GM23248 (cell line): ENCODE measurements around the gene PPM1H. TPM values are rescaled to one million over a fixed set of nuclear protein-coding genes. Genes with fewer than 3 reads are reported as not detected.

Experiments
- DNase-seq: peaks from one replicate; pipeline ENCODE4 v3.0.0-alpha.2; 2015
- H2AFZ ChIP-seq: fragments of 200-600 bp; sonication (generic); 2 replicates; pipeline ENCODE4 v1.6.1; 2016; ENCODE audit warnings: antibody characterized with exemption
- H3F3A ChIP-seq: fragments of 200-600 bp; sonication (generic); 2 replicates; pipeline ENCODE4 v1.6.1; 2016; ENCODE audit warnings: mild to moderate bottlenecking, antibody characterized with exemption, mixed run types; ENCODE audit not compliant: insufficient read depth
- H3K27ac ChIP-seq: fragments of 200-600 bp; sonication (generic); 2 replicates; pipeline ENCODE4 v1.5.1; 2016; ENCODE audit warnings: mild to moderate bottlenecking
- H3K27me3 ChIP-seq: fragments of 200-600 bp; sonication (generic); replicated peaks from 2 replicates; pipeline ENCODE4 v1.6.1; 2016; ENCODE audit warnings: mild to moderate bottlenecking; ENCODE audit not compliant: insufficient read depth
- H3K36me3 ChIP-seq: fragments of 200-600 bp; sonication (generic); 2 replicates; pipeline ENCODE4 v1.6.1; 2016; ENCODE audit warnings: low read depth, mild to moderate bottlenecking
- H3K4me1 ChIP-seq: fragments of 200-600 bp; sonication (generic); 2 replicates; pipeline ENCODE4 v1.6.1; 2016; ENCODE audit warnings: mild to moderate bottlenecking; ENCODE audit not compliant: insufficient read depth
- H3K4me2 ChIP-seq: fragments of 200-600 bp; sonication (generic); one replicate; pipeline ENCODE4 v1.6.1; 2016; ENCODE audit warnings: mild to moderate bottlenecking; ENCODE audit not compliant: unreplicated experiment
- H3K4me3 ChIP-seq: fragments of 200-600 bp; sonication (generic); 2 replicates; pipeline ENCODE4 v1.5.1; 2016; ENCODE audit warnings: mild to moderate bottlenecking
- H3K79me2 ChIP-seq: fragments of 200-600 bp; sonication (generic); 2 replicates; pipeline ENCODE4 v1.6.1; 2016; ENCODE audit warnings: mild to moderate bottlenecking; ENCODE audit not compliant: insufficient read depth
- H3K9ac ChIP-seq: fragments of 200-600 bp; sonication (generic); 2 replicates; pipeline ENCODE4 v1.6.1; 2016; ENCODE audit warnings: mild to moderate bottlenecking
- H3K9me2 ChIP-seq: fragments of 200-600 bp; sonication (generic); 2 replicates; pipeline ENCODE4 v1.6.1; 2016; ENCODE audit warnings: mixed run types, mild to moderate bottlenecking, moderate library complexity; ENCODE audit not compliant: insufficient read depth
- H3K9me3 ChIP-seq: fragments of 200-600 bp; sonication (generic); one replicate; pipeline ENCODE4 v1.6.1; 2017; ENCODE audit warnings: low read depth
- H4K20me1 ChIP-seq: fragments of 200-600 bp; sonication (generic); 2 replicates; pipeline ENCODE4 v1.6.0; 2016; ENCODE audit not compliant: insufficient read depth
- EZH2 ChIP-seq: fragments of 200-600 bp; sonication (generic); IDR thresholded peaks from 2 replicates; pipeline ENCODE4 v1.6.1; 2018; ENCODE audit warnings: antibody characterized with exemption, mild to moderate bottlenecking; ENCODE audit not compliant: insufficient read depth, poor library complexity, severe bottlenecking
- EZH2phosphoT487 ChIP-seq: fragments of 200-600 bp; sonication (generic); IDR thresholded peaks from 2 replicates; pipeline ENCODE4 v1.6.1; 2018; ENCODE audit warnings: antibody characterized with exemption, moderate library complexity, mild to moderate bottlenecking, low read depth; ENCODE audit not compliant: insufficient read depth
- WGBS, 2 experiments: methylation state at CpG; one replicate each; pipeline ENCODE4 v1.1.6; 2015 to 2017; ENCODE audit warnings: low lambda C conversion rate in 2 of 2, low coverage in 1 of 2; ENCODE audit errors: missing lambda C conversion rate in 2 of 2; 5-methylcytosine and 5-hydroxymethylcytosine counted together
- in situ Hi-C: fragments of 300-500 bp; cut with MboI; formaldehyde crosslinking; loops from 2 replicates; pipeline ENCODE4 v1.15.0; 2020
- polyA plus RNA-seq: library from polyadenylated mRNA; unstranded; fragments of >200 nt; fragmentation: Nextera tagmentation; extraction: Ambion mirVana; gene quantifications from 2 replicates; pipeline ENCODE4 v1.2.1, GENCODE V29; 2016
- total RNA-seq: library from RNA; depleted of rRNA; stranded (reverse); fragments of >200 nt; shearing (Covaris generic); gene quantifications from 2 replicates; pipeline ENCODE4 v1.2.3, GENCODE V29; 2014

The PPM1H gene
- total and polyA plus RNA-seq, 2 experiments from 2014 or later = 0.13 to 1.2 TPM

- WGBS, 2 experiments = 95 to 98% methylated on average over 8 of the region's 8 CpGs
- Histone ChIP-seq H3K9me3 (no peaks in the 10 kb centered on the region), H3K9ac (no peak overlapping the region), H3K36me3 (peaks cover 4% of the 10 kb centered on the region; the same call in 1 of the 2 replicates), H4K20me1 (no peaks in the 10 kb centered on the region), H3K27ac (no peak overlapping the region), H3K9me2 (no peaks in the 10 kb centered on the region), H3K27me3 (no peaks in the 10 kb centered on the region), H2AFZ (no peak overlapping the region), H3K79me2 (no peaks in the 10 kb centered on the region), H3F3A (peaks cover 62% of the 10 kb centered on the region), H3K4me2 (no peak overlapping the region), H3K4me1 (peaks cover 6% of the 10 kb centered on the region; the same call in 1 of the 2 replicates), H3K4me3 (no peak overlapping the region)
- TF ChIP-seq EZH2 (no peak), EZH2phosphoT487 (no peak)
- DNase-seq = no peak
- in situ Hi-C loops = no loop called here
These were observed 313.8 kb downstream of the PPM1H start for GRCh38 chr12:62621101-62621638.

GRCh38 chr12:62618930-62619329 is 316.0 kb downstream of the PPM1H start:
- Histone ChIP-seq H3K27me3 (no peaks in the 10 kb centered on the region), H3K4me2 (no peak overlapping the region), H4K20me1 (no peaks in the 10 kb centered on the region), H3K27ac (no peak overlapping the region), H2AFZ (no peak overlapping the region), H3K36me3 (peaks cover 5% of the 10 kb centered on the region; the same call in 1 of the 2 replicates), H3F3A (peaks cover 75% of the 10 kb centered on the region), H3K9ac (no peak overlapping the region), H3K4me1 (no peaks in the 10 kb centered on the region), H3K9me2 (no peaks in the 10 kb centered on the region), H3K4me3 (no peak overlapping the region), H3K9me3 (no peaks in the 10 kb centered on the region), H3K79me2 (0 out of 2 replicates have a peak, but pooled peaks cover 4% of the 10 kb centered on the region)
- TF ChIP-seq EZH2phosphoT487 = no peak
- no peak for TF ChIP-seq EZH2
- no peak for DNase-seq
- WGBS, 2 experiments = 91 to 100% methylated on average over 2 of the region's 2 CpGs
- in situ Hi-C loops = no loop called here

DNA sequence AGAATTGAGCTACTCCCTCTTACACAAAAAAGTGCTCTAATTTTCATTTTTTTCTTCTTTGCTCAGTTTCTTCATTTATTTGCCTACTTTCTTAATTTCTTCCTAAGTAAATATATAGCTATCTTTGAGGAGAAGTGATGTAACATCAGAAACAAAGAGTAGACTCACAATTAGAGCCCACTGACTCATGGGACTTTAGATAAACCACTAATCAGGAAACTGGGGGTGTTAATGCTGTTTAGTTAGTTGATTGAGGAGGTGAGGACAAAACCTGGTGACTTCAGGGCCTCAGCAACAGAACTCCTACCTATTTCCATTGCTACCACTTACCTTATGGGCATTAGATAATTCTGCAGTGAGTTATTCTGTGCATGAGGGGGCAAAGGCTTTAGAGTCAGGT is 316.6 kb downstream of the PPM1H start:
- Histone ChIP-seq H3K27ac (no peak overlapping the region), H3K4me2 (no peak overlapping the region), H3K27me3 (no peaks in the 10 kb centered on the region), H4K20me1 (no peaks in the 10 kb centered on the region), H2AFZ (no peak overlapping the region), H3K4me3 (no peak overlapping the region), H3K9me2 (no peaks in the 10 kb centered on the region), H3K9me3 (no peaks in the 10 kb centered on the region), H3K4me1 (no peaks in the 10 kb centered on the region), H3K79me2 (0 out of 2 replicates have a peak, but pooled peaks cover 10% of the 10 kb centered on the region), H3F3A (peaks cover 79% of the 10 kb centered on the region), H3K36me3 (peaks cover 9% of the 10 kb centered on the region; the same call in 1 of the 2 replicates), H3K9ac (no peak overlapping the region)
- in situ Hi-C loops = no loop called here
- TF ChIP-seq EZH2 = no peak
- TF ChIP-seq EZH2phosphoT487 = no peak
- DNase-seq = no peak

GRCh38 chr12:62613081-62613480 is 321.9 kb downstream of the PPM1H start:
- Histone ChIP-seq H3K36me3 (peaks cover 11% of the 10 kb centered on the region; the same call in 1 of the 2 replicates), H2AFZ (no peak overlapping the region), H4K20me1 (0 out of 2 replicates have a peak, but pooled peaks cover 6% of the 10 kb centered on the region), H3K9ac (no peak overlapping the region), H3F3A (peaks cover 87% of the 10 kb centered on the region), H3K9me3 (no peaks in the 10 kb centered on the region), H3K9me2 (no peaks in the 10 kb centered on the region), H3K4me3 (no peak overlapping the region), H3K4me1 (peaks cover 14% of the 10 kb centered on the region), H3K27ac (no peak overlapping the region), H3K27me3 (no peaks in the 10 kb centered on the region), H3K79me2 (peaks cover 61% of the 10 kb centered on the region), H3K4me2 (no peak overlapping the region)
- in situ Hi-C loops = no loop called here
- TF ChIP-seq EZH2phosphoT487 = no peak
- TF ChIP-seq EZH2 = no peak
- WGBS, 2 experiments = 86 to 89% methylated on average over 1 of the region's 1 CpG
- DNase-seq = no peak

GRCh38 chr12:62606654-62607053 is 328.3 kb downstream of the PPM1H start:
- H3K27me3 ChIP-seq = no peaks in the 10 kb centered on the region
- H3K9me2 ChIP-seq = no peaks in the 10 kb centered on the region
- H3K4me1 ChIP-seq = peaks cover 42% of the 10 kb centered on the region
- DNase-seq = peak; percentile 27
- TF ChIP-seq EZH2phosphoT487 (no peak), EZH2 (no peak)
- no peaks in the 10 kb centered on the region for H3K9me3 ChIP-seq
- H2AFZ ChIP-seq = no peak overlapping the region
- H3K27ac ChIP-seq = peak overlapping the region; percentile 100
- H3K4me2 ChIP-seq = peak overlapping the region; percentile 99
- peak overlapping the region; percentile 100; the same call in 1 of the 2 replicates for H3K9ac ChIP-seq
- WGBS, 2 experiments = 92 to 100% methylated on average over 1 of the region's 1 CpG
- peaks cover 25% of the 10 kb centered on the region for H3K36me3 ChIP-seq
- peak overlapping the region; percentile 90 for H3K4me3 ChIP-seq
- in situ Hi-C loops = no loop called here
- H3F3A ChIP-seq = peaks cover 78% of the 10 kb centered on the region
- 0 out of 2 replicates have a peak, but pooled peaks cover 6% of the 10 kb centered on the region for H4K20me1 ChIP-seq
- H3K79me2 ChIP-seq = peaks cover 95% of the 10 kb centered on the region
